DND-41 (cell line): ENCODE results near the gene TRRAP.

Experiments used
- ATAC-seq: fragments of 200-7000 bp; cut with Tn5 transposase; 3 replicates; pipeline ENCODE4 v1.9.1; 2021; ENCODE audit warnings: low read depth; ENCODE audit not compliant: insufficient read depth
- DNase-seq: peaks from one replicate; pipeline ENCODE4 v3.0.0-alpha.2; 2020
- H2AFZ ChIP-seq: 2 replicates; pipeline ENCODE4 v1.6.0; 2012; ENCODE audit warnings: low read depth, low read length
- H3K27ac ChIP-seq: 2 replicates; pipeline ENCODE4 v1.5.1; 2012; ENCODE audit warnings: low read length, inconsistent platforms
- H3K27me3 ChIP-seq: fragments of 200-600 bp; sonication (generic); 2 replicates; pipeline ENCODE4 v1.6.0; 2012; ENCODE audit warnings: low read length, mild to moderate bottlenecking, inconsistent platforms; ENCODE audit not compliant: insufficient read depth, poor library complexity
- H3K36me3 ChIP-seq: 2 replicates; pipeline ENCODE4 v1.5.1; 2012; ENCODE audit warnings: low read length, inconsistent platforms; ENCODE audit not compliant: insufficient read depth
- H3K4me1 ChIP-seq: 2 replicates; pipeline ENCODE4 v1.5.1; 2012; ENCODE audit warnings: mild to moderate bottlenecking, low read length; ENCODE audit not compliant: insufficient read depth
- H3K4me2 ChIP-seq: 2 replicates; pipeline ENCODE4 v1.6.0; 2012; ENCODE audit warnings: mild to moderate bottlenecking, moderate library complexity, low read length, inconsistent platforms; ENCODE audit not compliant: insufficient read depth
- H3K4me3 ChIP-seq, 2 experiments: fragments of 200-600 bp in 1 of 2; shearing (Covaris generic) in 1 of 2; 2 replicates each; pipeline ENCODE4 v1.5.1; 2012 to 2016; ENCODE audit warnings: inconsistent platforms in 2 of 2, low read length in 2 of 2, mild to moderate bottlenecking in 2 of 2, low read depth in 1 of 2, moderate library complexity in 1 of 2
- H3K79me2 ChIP-seq: 2 replicates; pipeline ENCODE4 v1.6.0; 2012; ENCODE audit warnings: low read length, inconsistent platforms; ENCODE audit not compliant: insufficient read depth
- H3K9ac ChIP-seq: 2 replicates; pipeline ENCODE4 v1.6.0; 2012; ENCODE audit warnings: low read depth, mild to moderate bottlenecking, inconsistent platforms, low read length, moderate library complexity
- H3K9me3 ChIP-seq: 2 replicates; pipeline ENCODE4 v1.5.1; 2012; ENCODE audit warnings: low read length, moderate library complexity, mild to moderate bottlenecking, inconsistent platforms; ENCODE audit not compliant: insufficient read depth, severe bottlenecking
- H4K20me1 ChIP-seq: 2 replicates; pipeline ENCODE4 v1.6.0; 2012; ENCODE audit warnings: low read length; ENCODE audit not compliant: insufficient read depth
- EZH2 ChIP-seq: IDR thresholded peaks from 3 replicates; pipeline ENCODE4 v1.6.1; 2012; ENCODE audit warnings: borderline replicate concordance, low read depth, mild to moderate bottlenecking, moderate library complexity, low read length, inconsistent platforms; ENCODE audit not compliant: severe bottlenecking
- TF ChIP-seq, protein P1 (sequence below): IDR thresholded peaks from 2 replicates; pipeline ENCODE4 v1.5.1; 2012; ENCODE audit warnings: borderline replicate concordance, low read length, moderate library complexity, mild to moderate bottlenecking; ENCODE audit not compliant: poor library complexity, severe bottlenecking; ENCODE audit errors: extremely low read depth

The TRRAP gene

DNA sequence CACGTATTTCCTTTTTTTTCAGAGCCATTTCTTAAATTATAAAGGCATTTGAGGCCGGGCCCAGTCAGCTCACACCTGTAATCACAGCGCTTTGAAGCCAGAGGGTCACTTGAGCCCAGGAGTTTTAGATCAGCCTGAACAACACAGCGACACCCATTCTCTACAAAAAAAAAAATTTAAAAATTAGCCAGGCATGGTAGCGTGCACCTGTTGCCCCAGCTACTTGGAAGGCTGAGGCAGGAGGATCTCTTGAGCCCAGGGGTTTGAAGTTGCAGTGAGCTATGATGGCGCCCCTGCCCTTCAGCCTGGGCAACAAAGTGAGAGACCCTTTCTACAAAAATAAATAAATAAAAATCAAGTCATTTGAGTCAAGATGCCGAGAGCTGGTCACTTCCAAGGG lies 11.6 kb upstream of the TRRAP start:
- H3K79me2 ChIP-seq, result no peaks in the 10 kb centered on the region
- H3K27me3 ChIP-seq, result no peaks in the 10 kb centered on the region
- ATAC-seq, result no peak
- no peaks in the 10 kb centered on the region for H4K20me1 ChIP-seq
- H3K36me3 ChIP-seq, result no peaks in the 10 kb centered on the region
- no peak overlapping the region for H3K9ac ChIP-seq
- no peak overlapping the region for H3K4me2 ChIP-seq
- TF ChIP-seq EZH2, result no peak
- TF ChIP-seq, protein P1, sequence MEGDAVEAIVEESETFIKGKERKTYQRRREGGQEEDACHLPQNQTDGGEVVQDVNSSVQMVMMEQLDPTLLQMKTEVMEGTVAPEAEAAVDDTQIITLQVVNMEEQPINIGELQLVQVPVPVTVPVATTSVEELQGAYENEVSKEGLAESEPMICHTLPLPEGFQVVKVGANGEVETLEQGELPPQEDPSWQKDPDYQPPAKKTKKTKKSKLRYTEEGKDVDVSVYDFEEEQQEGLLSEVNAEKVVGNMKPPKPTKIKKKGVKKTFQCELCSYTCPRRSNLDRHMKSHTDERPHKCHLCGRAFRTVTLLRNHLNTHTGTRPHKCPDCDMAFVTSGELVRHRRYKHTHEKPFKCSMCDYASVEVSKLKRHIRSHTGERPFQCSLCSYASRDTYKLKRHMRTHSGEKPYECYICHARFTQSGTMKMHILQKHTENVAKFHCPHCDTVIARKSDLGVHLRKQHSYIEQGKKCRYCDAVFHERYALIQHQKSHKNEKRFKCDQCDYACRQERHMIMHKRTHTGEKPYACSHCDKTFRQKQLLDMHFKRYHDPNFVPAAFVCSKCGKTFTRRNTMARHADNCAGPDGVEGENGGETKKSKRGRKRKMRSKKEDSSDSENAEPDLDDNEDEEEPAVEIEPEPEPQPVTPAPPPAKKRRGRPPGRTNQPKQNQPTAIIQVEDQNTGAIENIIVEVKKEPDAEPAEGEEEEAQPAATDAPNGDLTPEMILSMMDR, result no peak
- no peaks in the 10 kb centered on the region for H3K9me3 ChIP-seq
- H2AFZ ChIP-seq, result no peak overlapping the region
- no peak overlapping the region for H3K27ac ChIP-seq
- DNase-seq, result no peak
- H3K4me3 ChIP-seq, result no peak overlapping the region
- peaks cover 13% of the 10 kb centered on the region for H3K4me1 ChIP-seq

DNA sequence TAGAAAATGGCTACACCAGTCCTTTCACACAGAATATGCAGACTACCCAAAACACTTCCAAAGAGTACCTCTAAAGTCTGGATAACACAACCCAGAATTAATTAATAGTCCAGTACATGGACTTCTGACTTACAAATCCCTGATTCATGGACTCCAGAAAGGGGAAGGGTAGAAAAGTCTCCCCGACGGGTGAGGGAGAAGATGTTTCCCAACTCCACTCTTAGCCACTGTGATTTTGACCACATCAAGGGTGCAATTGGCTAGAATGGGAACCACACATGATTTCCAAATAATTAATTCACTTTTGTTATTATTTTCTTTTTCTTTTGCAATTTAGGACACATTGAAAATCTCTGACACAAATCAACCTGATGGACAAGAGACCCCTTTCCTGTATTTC lies 9.9 kb upstream of the TRRAP start:
- Histone ChIP-seq H3K4me3 (no peak overlapping the region), H2AFZ (no peak overlapping the region), H3K9me3 (no peaks in the 10 kb centered on the region), H3K4me2 (no peak overlapping the region), H3K27ac (no peak overlapping the region), H3K4me1 (peaks cover 13% of the 10 kb centered on the region), H3K36me3 (no peaks in the 10 kb centered on the region), H3K9ac (no peak overlapping the region), H3K27me3 (no peaks in the 10 kb centered on the region), H4K20me1 (no peaks in the 10 kb centered on the region), H3K79me2 (no peaks in the 10 kb centered on the region)
- ATAC-seq (no peak), DNase-seq (no peak)
- TF ChIP-seq EZH2, result no peak
- TF ChIP-seq, protein P1, result no peak

DNA sequence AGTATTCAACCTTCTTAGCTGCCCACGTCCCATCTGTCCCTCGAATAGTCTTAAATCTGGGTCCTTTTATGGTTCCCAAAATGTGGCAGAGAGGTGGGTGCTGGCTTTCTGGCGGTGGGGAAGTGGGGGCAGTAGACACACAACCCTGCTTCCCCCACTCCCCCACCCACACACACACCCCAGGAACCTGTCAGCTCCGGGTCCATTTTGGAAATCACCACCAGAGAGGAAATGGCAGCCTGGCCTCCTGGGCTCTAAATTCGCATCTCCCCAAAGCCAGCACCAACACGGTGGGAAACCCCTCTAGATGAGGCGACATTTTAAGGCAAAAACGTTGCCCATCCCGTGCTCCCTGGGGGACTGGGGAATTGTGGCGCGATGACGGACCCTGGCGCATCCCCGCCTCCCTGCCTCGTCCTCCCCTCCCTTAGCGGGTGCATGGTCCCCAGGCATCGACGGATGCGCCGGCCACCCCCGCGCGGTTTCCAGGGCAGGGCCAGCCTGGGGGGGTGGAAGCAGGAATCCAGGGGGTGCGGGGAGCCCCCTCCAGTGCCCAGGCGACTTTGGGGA lies 9.2 kb upstream of the TRRAP start:
- ATAC-seq (no peak), DNase-seq (no peak)
- no peaks in the 10 kb centered on the region for H3K36me3 ChIP-seq
- no peaks in the 10 kb centered on the region for H3K9me3 ChIP-seq
- peaks cover 13% of the 10 kb centered on the region for H3K4me1 ChIP-seq
- no peak overlapping the region for H2AFZ ChIP-seq
- H3K4me2 ChIP-seq, result no peak overlapping the region
- H3K27me3 ChIP-seq, result no peaks in the 10 kb centered on the region
- no peaks in the 10 kb centered on the region for H4K20me1 ChIP-seq
- H3K27ac ChIP-seq, result no peak overlapping the region
- TF ChIP-seq, protein P1, result no peak
- TF ChIP-seq EZH2, result no peak
- no peaks in the 10 kb centered on the region for H3K79me2 ChIP-seq
- H3K9ac ChIP-seq, result no peak overlapping the region
- no peak overlapping the region for H3K4me3 ChIP-seq

DNA sequence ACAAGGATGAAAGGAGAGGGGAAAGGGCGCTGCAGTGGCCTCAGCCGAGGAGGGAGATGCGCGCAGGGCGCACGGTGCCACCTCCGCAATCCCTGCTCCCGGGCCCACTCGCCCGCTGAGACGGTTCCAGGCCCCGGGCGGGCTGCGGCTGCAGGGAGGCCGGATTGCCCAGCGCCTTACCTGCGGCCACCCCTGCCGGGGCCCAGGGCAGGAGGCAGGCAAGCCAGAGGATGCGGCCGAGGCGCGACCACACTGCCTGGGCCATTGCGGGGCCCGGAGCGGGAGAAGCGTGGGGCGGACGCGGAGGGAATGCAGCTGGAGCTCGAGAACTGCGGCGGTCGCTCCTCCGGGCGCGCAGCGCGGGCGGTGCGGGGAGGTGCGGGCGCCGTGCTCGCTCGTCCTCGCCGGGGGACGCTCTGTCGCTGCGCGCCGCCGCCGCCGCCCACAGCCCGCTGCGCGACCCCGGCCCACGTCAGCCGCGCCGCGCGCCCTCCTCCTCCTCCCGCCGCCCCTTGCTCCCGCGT lies 8.7 kb upstream of the TRRAP start, which contains the start of gene TMEM130:
TSS of gene TMEM130 (minus strand) at position 418 of the 524 bp plus-strand sequence. CDS start at position 265, 153 bp downstream.
- ATAC-seq, result no peak

More for the DNA sequence above, 8.7 kb upstream of the TRRAP start, which contains the start of gene TMEM130:
- no peak for TF ChIP-seq EZH2
- TF ChIP-seq, protein P1, result no peak
- Histone ChIP-seq H3K4me2 (peak within 1 kb of the TSS; percentile 46), H3K27ac (no peak within 1 kb of the TSS), H3K4me3 (peak within 1 kb of the TSS in 1 of 2 experiments; percentile 24; a peak in 1 of 4 replicates), H3K79me2 (no peaks in the 10 kb centered on the region), H4K20me1 (no peaks in the 10 kb centered on the region), H3K9ac (no peak within 1 kb of the TSS; the same call in 1 of the 2 replicates), H2AFZ (no peak within 1 kb of the TSS), H3K9me3 (no peaks in the 10 kb centered on the region), H3K4me1 (peaks cover 13% of the 10 kb centered on the region), H3K36me3 (no peaks in the 10 kb centered on the region), H3K27me3 (no peaks in the 10 kb centered on the region)
- DNase-seq, result no peak
